ENCODE results near the gene MAGEF1.

MAGEF1 gene

DNA sequence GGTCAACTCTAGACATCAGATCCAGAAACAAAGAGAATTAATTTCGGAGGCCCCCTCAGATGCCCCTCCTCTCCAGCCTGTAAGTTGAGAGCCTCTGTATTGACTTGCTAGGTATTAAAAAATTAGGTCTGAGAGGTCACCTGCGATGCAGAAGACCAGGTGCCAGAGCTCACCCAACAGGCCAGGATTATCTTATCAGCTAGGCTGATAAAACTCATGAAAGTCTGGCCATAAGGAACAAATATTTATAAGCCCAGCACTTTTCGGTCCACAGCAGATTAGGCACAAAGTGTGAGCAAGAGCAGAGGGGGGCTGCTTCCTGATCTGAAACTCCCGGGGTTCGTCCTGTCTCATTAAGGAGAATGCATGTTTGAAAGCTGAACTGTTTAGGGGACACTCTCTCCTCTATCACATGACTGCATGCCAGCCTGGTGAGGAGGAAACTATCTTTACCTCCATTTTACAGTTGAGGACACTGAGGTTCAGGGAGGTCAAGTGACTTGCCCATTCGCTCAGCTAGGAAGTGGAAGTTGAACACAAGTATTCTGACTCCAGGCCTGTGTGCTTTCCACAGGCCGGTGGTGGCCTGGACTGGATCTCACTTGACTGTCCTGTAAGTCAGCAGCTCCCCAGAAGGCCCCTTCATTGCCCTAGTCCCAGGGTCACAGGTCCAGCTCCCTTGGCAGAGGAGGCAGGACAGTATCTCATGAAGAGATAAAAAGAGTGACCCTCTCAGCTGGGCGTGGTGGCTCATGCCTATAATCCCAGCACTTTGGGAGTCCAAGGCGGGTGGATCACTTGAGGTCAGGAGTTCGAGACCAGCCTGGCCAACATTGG is 39.6 kb upstream of the MAGEF1 start:
- H3K27ac ChIP-seq (ENCODE audit: low read depth, low read length, severe bottlenecking), result no peak overlapping the region

DNA sequence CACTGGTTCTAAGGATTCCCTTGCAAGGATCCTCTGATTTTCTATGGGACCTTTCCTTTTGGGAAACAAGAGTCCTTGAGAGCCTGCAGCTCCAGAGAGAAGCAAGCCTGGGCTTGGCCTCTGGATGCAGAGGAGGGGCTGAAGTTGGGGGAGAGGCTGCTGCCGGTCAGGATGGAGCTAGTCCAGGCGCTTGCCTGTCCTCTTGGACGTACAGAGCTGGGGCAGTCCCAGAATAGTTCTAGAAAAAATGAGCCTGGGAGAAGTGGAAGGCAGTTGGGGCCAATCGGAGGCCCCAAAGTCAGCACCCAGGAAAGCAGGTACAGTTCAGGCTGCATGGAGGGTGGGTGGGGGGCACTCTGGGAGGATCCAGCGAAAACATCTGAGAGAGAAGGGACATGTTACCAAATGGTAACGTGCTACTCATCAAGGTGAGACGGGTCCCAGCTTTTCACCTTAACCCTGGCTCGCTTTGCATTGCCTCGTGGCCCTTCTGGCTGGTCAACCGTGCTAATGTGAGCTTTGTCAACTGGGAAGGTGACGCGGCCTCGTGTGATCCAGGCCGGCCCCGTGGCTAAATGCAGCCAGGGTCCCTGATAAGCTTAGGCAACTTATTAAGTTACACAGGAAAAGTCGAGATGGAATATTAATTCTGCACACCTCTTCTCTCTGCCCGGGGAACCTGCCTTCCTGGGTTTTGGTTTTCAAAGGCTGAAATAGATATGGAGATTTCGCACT is 38.7 kb upstream of the MAGEF1 start:
- no peaks in the 10 kb centered on the region for H3K9me3 ChIP-seq (ENCODE audit: control insufficient read depth, low read length)
- no peaks in the 10 kb centered on the region for H3K36me3 ChIP-seq (ENCODE audit: control insufficient read depth, insufficient read depth, low read length)
- H3K27ac ChIP-seq (ENCODE audit: low read depth, low read length, severe bottlenecking), result no peak overlapping the region
- H3K4me3 ChIP-seq (ENCODE audit: extremely low read depth, insufficient read depth, low read length, poor library complexity, severe bottlenecking), result no peak overlapping the region
- WGBS, 2 experiments (ENCODE audit: insufficient coverage in 2 of 2), result 80 to 83% methylated on average over 11 to 16 of the region's 18 CpGs
- H3K4me1 ChIP-seq (ENCODE audit: control insufficient read depth, insufficient read depth, low read length, poor library complexity, severe bottlenecking), result no peaks in the 10 kb centered on the region

More for the DNA sequence above, 39.6 kb upstream of the MAGEF1 start:
- H3K9me3 ChIP-seq (ENCODE audit: control insufficient read depth, low read length), result no peaks in the 10 kb centered on the region
- H3K4me3 ChIP-seq (ENCODE audit: extremely low read depth, insufficient read depth, low read length, poor library complexity, severe bottlenecking), result no peak overlapping the region
- H3K4me1 ChIP-seq (ENCODE audit: control insufficient read depth, insufficient read depth, low read length, poor library complexity, severe bottlenecking), result peaks cover 8% of the 10 kb centered on the region
- H3K36me3 ChIP-seq (ENCODE audit: control insufficient read depth, insufficient read depth, low read length), result no peaks in the 10 kb centered on the region
- WGBS, 2 experiments (ENCODE audit: insufficient coverage in 2 of 2), result 80 to 88% methylated on average over 4 to 7 of the region's 10 CpGs

DNA sequence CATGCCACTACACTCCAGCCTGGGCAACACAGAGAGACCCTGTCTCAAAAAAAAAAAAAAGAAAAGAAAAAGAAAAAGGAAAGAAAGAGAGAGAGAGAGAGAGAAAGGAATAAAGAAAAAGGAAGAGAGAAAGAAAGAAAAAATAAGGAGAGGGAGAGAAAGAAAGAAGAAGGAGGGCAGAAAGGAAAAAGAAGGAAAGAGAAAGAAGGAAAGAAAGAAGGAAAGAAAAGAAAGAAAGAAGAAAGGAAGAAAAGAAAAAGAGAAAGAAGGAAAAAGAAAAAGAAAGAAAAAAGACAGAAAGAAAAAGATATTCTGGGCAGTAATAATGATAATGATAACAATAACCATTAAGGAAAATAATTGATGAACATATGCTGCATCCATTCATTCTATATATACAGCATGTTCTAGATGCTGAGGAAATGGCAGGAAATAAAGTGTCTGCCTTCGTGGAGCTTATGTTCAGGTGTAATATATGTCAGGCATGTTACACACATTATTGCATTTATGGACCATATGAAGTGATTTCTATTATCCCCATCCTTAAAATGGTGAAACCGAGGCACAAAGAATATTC is 37.4 kb upstream of the MAGEF1 start:
- Histone ChIP-seq H3K9me3 (ENCODE audit: control insufficient read depth, low read length) (no peaks in the 10 kb centered on the region), H3K36me3 (ENCODE audit: control insufficient read depth, insufficient read depth, low read length) (no peaks in the 10 kb centered on the region), H3K4me3 (ENCODE audit: extremely low read depth, insufficient read depth, low read length, poor library complexity, severe bottlenecking) (no peak overlapping the region), H3K4me1 (ENCODE audit: control insufficient read depth, insufficient read depth, low read length, poor library complexity, severe bottlenecking) (no peaks in the 10 kb centered on the region), H3K27ac (ENCODE audit: low read depth, low read length, severe bottlenecking) (no peak overlapping the region)
- WGBS, 2 experiments (ENCODE audit: insufficient coverage in 2 of 2), result 89 to 91% methylated on average over 1 of the region's 2 CpGs

DNA sequence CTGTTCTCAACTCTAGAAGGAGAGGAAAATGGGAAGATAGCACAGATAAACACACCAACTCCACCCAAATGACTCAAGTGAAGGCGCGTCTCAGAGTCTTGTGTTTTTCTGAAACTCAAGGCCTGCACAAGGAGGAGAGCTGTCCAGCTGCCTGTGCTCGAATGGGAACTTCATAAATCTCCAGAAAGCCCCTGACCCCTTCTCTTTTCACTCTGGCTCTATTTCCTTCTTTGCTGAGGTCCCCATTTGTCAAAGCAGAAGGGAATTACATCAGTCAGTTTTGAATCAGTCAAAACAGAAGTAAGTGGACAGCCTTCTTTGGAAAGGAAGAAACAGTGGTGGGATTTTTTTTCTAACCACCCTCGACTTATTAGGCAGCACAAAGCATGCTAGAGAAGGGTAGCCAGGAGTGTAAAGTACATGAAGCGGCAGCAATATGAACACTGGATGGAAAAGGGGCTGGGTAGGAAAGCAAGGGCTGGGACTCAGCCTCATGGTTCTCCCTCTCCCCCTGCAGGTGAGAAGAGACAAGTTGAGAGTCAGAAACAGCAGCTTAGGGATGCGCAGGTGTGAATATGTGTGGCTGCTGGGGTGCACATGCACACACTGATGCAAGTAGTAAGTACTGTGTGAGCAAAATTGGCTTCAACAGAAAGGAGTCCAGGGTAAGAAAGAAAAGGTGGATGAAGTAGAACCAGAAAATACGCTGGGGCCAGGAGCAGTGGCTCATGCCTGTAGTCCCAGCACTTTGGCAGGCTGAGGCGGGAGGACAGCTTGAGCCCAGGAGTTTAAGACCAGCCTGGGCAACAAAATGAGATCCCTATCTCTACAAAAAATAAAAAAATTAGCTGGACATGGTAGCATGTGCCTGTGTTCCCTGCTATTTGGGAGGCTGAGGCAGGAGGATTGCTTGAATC is 36.6 kb upstream of the MAGEF1 start:
- WGBS, 2 experiments (ENCODE audit: insufficient coverage in 2 of 2), result 78 to 88% methylated on average over 6 to 8 of the region's 8 CpGs
- H3K36me3 ChIP-seq (ENCODE audit: control insufficient read depth, insufficient read depth, low read length), result no peaks in the 10 kb centered on the region
- H3K4me1 ChIP-seq (ENCODE audit: control insufficient read depth, insufficient read depth, low read length, poor library complexity, severe bottlenecking), result no peaks in the 10 kb centered on the region
- H3K4me3 ChIP-seq (ENCODE audit: extremely low read depth, insufficient read depth, low read length, poor library complexity, severe bottlenecking), result no peak overlapping the region
- H3K27ac ChIP-seq (ENCODE audit: low read depth, low read length, severe bottlenecking), result peak overlapping the region; percentile 16
- no peaks in the 10 kb centered on the region for H3K9me3 ChIP-seq (ENCODE audit: control insufficient read depth, low read length)

DNA sequence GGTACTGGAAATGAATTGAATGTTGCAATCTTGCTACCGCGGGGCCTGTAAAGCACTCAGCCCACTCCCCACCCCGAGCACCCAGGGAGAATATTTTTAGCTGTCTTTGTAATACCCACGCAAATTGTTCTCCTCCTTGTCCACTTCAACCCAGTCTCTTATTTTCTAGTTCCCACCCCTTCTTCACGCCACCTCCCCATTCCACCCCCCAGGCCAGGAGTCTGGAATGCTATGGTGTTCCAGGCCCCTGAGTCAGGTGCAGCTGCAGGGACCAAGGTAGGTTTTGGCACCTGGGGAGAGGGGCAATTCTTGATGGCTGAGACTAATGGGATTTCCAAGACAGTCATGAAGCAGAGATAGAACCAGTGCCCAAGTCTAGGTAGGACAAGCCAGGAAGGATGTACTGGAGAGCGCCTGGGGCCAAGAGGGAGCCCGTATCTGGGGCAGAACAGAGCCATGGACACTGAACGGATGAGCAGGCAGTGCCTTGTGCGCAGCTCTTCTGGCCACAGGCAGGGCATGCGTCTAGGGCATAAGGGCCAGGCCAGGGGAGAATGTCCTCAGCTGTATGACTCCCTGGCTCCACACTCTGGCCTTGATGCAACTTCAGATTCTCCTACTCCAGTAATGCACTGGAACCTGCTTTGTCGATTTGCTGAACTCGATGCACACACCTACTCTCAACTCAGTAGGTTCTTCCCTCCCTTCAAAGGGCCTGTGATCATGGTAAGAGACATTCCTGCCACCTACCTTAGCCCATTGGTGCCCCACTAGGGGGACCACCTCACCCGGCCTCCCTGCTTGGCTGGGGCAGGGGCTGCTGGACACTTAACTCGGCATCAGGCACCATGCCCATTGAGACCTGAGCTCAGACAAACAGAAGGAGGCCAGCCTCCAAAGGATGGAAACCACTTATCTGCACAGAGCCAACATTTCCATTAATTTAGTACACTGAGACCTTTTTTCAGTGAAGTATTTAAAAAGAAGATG is 34.6 kb upstream of the MAGEF1 start:
- no peak overlapping the region for H3K27ac ChIP-seq (ENCODE audit: low read depth, low read length, severe bottlenecking)
- no peaks in the 10 kb centered on the region for H3K36me3 ChIP-seq (ENCODE audit: control insufficient read depth, insufficient read depth, low read length)
- H3K9me3 ChIP-seq (ENCODE audit: control insufficient read depth, low read length), result no peaks in the 10 kb centered on the region
- peaks cover 8% of the 10 kb centered on the region for H3K4me1 ChIP-seq (ENCODE audit: control insufficient read depth, insufficient read depth, low read length, poor library complexity, severe bottlenecking)
- H3K4me3 ChIP-seq (ENCODE audit: extremely low read depth, insufficient read depth, low read length, poor library complexity, severe bottlenecking), result no peak overlapping the region
- 76 to 80% methylated on average over 12 to 13 of the region's 14 CpGs for WGBS, 2 experiments (ENCODE audit: insufficient coverage in 2 of 2)

DNA sequence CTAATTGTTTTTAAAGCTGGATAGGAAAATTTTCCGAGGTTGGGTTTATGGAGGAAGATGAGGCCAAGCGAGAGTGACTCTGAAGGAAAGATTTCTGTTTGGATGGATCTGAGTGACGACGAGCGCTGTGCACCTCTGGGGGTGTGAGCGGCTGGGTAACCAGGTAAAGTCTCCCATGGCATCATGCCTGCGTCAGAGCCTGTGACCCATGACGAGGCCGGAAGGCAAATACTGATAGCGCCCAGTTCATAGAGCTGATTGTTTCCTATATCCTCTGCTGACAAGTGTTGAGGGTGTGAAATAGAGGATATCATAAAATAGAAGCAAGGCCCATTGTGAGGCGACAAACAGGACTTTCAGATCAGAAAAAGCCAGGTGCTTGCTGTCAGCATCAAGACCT is 33.7 kb upstream of the MAGEF1 start:
- no peaks in the 10 kb centered on the region for H3K9me3 ChIP-seq (ENCODE audit: control insufficient read depth, low read length)
- no peak overlapping the region for H3K4me3 ChIP-seq (ENCODE audit: extremely low read depth, insufficient read depth, low read length, poor library complexity, severe bottlenecking)
- H3K4me1 ChIP-seq (ENCODE audit: control insufficient read depth, insufficient read depth, low read length, poor library complexity, severe bottlenecking), result peaks cover 17% of the 10 kb centered on the region
- H3K27ac ChIP-seq (ENCODE audit: low read depth, low read length, severe bottlenecking), result no peak overlapping the region
- no peaks in the 10 kb centered on the region for H3K36me3 ChIP-seq (ENCODE audit: control insufficient read depth, insufficient read depth, low read length)
- WGBS, 2 experiments (ENCODE audit: insufficient coverage in 2 of 2), result 89 to 90% methylated on average over 11 of the region's 11 CpGs

DNA sequence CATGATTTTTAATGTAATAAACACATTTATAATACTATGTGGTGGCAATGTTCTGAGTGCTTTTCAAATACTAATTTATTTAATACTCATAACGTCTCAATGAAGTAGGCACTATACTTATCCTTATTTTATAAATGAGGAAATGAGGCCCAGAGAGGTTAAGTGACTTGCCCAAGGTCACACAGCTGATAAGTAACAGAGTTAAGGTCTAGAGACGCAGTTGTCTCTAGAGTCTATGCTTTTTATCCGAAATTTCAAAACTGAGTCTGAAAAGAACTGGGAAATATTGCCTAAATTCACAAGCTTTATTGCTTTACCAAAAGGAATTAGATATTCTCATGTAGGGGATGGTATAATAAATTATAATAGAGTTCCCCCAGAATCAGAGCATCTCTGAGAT is 31.4 kb upstream of the MAGEF1 start:
- H3K4me1 ChIP-seq (ENCODE audit: control insufficient read depth, insufficient read depth, low read length, poor library complexity, severe bottlenecking), result peaks cover 33% of the 10 kb centered on the region
- WGBS, 2 experiments (ENCODE audit: insufficient coverage in 2 of 2), result 76% methylated on average over 2 of the region's 3 CpGs; no CpG with 5 or more reads in 1 of the 2 experiments
- no peak overlapping the region for H3K4me3 ChIP-seq (ENCODE audit: extremely low read depth, insufficient read depth, low read length, poor library complexity, severe bottlenecking)
- no peaks in the 10 kb centered on the region for H3K36me3 ChIP-seq (ENCODE audit: control insufficient read depth, insufficient read depth, low read length)
- peak overlapping the region; percentile 59 for H3K27ac ChIP-seq (ENCODE audit: low read depth, low read length, severe bottlenecking)
- no peaks in the 10 kb centered on the region for H3K9me3 ChIP-seq (ENCODE audit: control insufficient read depth, low read length)

DNA sequence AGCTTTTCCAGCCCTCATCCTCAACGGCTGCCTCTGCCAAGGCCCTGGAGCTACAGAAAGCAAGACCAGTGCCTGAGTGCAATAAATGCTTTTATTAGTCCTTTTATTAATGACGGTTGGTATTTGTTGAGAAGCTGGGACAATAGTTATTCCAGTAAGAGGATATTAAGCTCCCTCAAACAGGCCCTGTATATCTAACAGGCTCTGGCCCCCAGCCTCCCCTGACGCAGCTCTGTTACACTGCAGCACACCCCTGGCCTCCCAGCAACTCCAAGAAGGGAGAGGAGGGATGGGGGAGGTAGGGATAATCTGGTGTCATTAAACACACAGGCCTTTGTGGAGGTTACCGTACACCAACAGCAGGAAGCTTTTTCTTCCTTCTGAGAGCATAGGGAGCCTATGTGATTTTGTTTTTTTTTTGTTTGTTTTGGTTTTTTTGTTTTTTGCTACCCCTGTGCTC is 30.8 kb upstream of the MAGEF1 start:
- no peaks in the 10 kb centered on the region for H3K9me3 ChIP-seq (ENCODE audit: control insufficient read depth, low read length)
- no peak overlapping the region for H3K4me3 ChIP-seq (ENCODE audit: extremely low read depth, insufficient read depth, low read length, poor library complexity, severe bottlenecking)
- H3K27ac ChIP-seq (ENCODE audit: low read depth, low read length, severe bottlenecking), result peak overlapping the region; percentile 59
- WGBS, 2 experiments (ENCODE audit: insufficient coverage in 2 of 2), result 46 to 70% methylated on average over 2 of the region's 4 CpGs
- no peaks in the 10 kb centered on the region for H3K36me3 ChIP-seq (ENCODE audit: control insufficient read depth, insufficient read depth, low read length)
- H3K4me1 ChIP-seq (ENCODE audit: control insufficient read depth, insufficient read depth, low read length, poor library complexity, severe bottlenecking), result peaks cover 38% of the 10 kb centered on the region

DNA sequence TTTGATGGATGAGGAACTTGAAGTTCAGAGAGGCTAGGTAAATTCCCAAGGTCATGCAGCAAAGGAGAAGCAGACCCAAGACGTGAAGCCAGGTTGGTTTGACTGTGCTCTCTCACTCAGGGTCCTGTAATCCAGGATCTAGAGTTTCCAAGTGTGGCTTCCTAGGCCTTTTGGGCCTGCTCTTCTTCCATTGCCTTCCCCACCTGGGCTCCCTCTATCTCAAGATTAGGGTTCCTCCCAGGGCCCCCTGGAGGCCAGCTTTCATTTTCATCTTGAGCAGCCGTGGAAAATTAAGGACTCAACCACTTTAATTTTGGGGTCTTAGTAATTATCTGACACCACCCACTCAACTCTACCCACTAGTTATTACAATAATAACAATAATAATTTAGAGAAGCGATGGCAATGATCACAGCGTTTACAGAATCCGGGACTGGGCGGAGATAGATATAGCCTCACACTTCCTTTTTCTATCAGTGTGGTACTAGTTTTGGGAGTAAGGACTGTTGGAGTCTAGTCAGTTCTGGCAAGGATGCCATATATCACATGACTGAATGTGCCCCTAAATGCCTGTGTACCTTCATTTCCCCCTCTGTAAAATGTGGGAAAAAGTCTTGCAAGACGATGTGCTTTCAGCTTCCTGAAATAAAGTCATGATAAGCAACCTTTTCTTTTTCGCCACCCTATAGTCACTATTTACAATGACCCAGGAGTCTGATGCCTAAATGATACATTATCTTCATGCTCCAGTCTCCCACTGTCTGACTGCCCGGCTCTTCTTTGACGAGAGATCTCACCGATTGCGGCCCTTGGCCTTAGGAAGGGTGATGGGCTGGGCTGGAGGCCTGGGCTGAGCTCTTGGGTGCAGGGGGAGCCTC is 30.2 kb upstream of the MAGEF1 start:
- no peaks in the 10 kb centered on the region for H3K9me3 ChIP-seq (ENCODE audit: control insufficient read depth, low read length)
- no peaks in the 10 kb centered on the region for H3K36me3 ChIP-seq (ENCODE audit: control insufficient read depth, insufficient read depth, low read length)
- H3K4me1 ChIP-seq (ENCODE audit: control insufficient read depth, insufficient read depth, low read length, poor library complexity, severe bottlenecking), result peaks cover 45% of the 10 kb centered on the region
- no peak overlapping the region for H3K4me3 ChIP-seq (ENCODE audit: extremely low read depth, insufficient read depth, low read length, poor library complexity, severe bottlenecking)
- WGBS, 2 experiments (ENCODE audit: insufficient coverage in 2 of 2), result 68 to 71% methylated on average over 5 to 7 of the region's 12 CpGs
- peak overlapping the region; percentile 59 for H3K27ac ChIP-seq (ENCODE audit: low read depth, low read length, severe bottlenecking)
